ENCODE results near the gene NTNG2. TPM values are rescaled to one million over a fixed set of nuclear protein-coding genes. Genes with fewer than 3 reads are reported as not detected.

The NTNG2 gene
- total RNA-seq, 1 experiment from 2014 or later: not detected

- TF ChIP-seq CTCF (IDR thresholded peaks at IDR 0.05; ENCODE audit: unreplicated experiment): no peak
- Mint-ChIP-seq H3K27ac (ENCODE audit: low read depth, unreplicated experiment) (no peak overlapping the region), H3K27me3 (ENCODE audit: insufficient read depth, unreplicated experiment) (peaks cover 76% of the 10 kb centered on the region), H3K36me3 (ENCODE audit: insufficient read depth, unreplicated experiment) (peaks cover 8% of the 10 kb centered on the region), H3K4me3 (ENCODE audit: unreplicated experiment) (no peak overlapping the region), H3K4me1 (ENCODE audit: insufficient read depth, unreplicated experiment) (peaks cover 13% of the 10 kb centered on the region), H3K9me3 (ENCODE audit: unreplicated experiment) (no peaks in the 10 kb centered on the region)
- BruUV-seq (replicated peaks): no TSS peak
- CTCF ChIA-PET: interaction anchor here (0.5 to 1.2 kb wide), 4 partner anchors 16 to 189 kb away, joined by 3 read pairs; no protein-coding TSS in a partner anchor
- POLR2A ChIA-PET: no interaction called here
- DNase-seq (ENCODE audit: unreplicated experiment): no peak
- intact Hi-C loops (cut with micrococcal nuclease): no loop called here
Measured at GRCh38 chr9:132142924-132143323, 18.9 kb upstream of the NTNG2 start.

GRCh38 chr9:132143359-132143758, 18.5 kb upstream of the NTNG2 start:
- intact Hi-C loops (cut with micrococcal nuclease): no loop called here
- POLR2A ChIA-PET: no interaction called here
- H3K36me3 Mint-ChIP-seq (ENCODE audit: insufficient read depth, unreplicated experiment): peaks cover 8% of the 10 kb centered on the region
- no peak overlapping the region for H3K27ac Mint-ChIP-seq (ENCODE audit: low read depth, unreplicated experiment)
- peaks cover 13% of the 10 kb centered on the region for H3K4me1 Mint-ChIP-seq (ENCODE audit: insufficient read depth, unreplicated experiment)
- BruUV-seq (replicated peaks): no TSS peak
- H3K9me3 Mint-ChIP-seq (ENCODE audit: unreplicated experiment): no peaks in the 10 kb centered on the region
- peaks cover 76% of the 10 kb centered on the region for H3K27me3 Mint-ChIP-seq (ENCODE audit: insufficient read depth, unreplicated experiment)
- H3K4me3 Mint-ChIP-seq (ENCODE audit: unreplicated experiment): no peak overlapping the region
- no peak for DNase-seq (ENCODE audit: unreplicated experiment)
- CTCF ChIA-PET: interaction anchor here (0.5 to 1.2 kb wide), 4 partner anchors 15 to 190 kb away, joined by 3 read pairs; no protein-coding TSS in a partner anchor
- no peak for TF ChIP-seq CTCF (IDR thresholded peaks at IDR 0.05; ENCODE audit: unreplicated experiment)

- H3K27ac Mint-ChIP-seq (ENCODE audit: low read depth, unreplicated experiment): no peak overlapping the region
- peaks cover 77% of the 10 kb centered on the region for H3K27me3 Mint-ChIP-seq (ENCODE audit: insufficient read depth, unreplicated experiment)
- no peak overlapping the region for H3K4me3 Mint-ChIP-seq (ENCODE audit: unreplicated experiment)
- peaks cover 8% of the 10 kb centered on the region for H3K36me3 Mint-ChIP-seq (ENCODE audit: insufficient read depth, unreplicated experiment)
- BruUV-seq (replicated peaks): no TSS peak
- TF ChIP-seq CTCF (IDR thresholded peaks at IDR 0.05; ENCODE audit: unreplicated experiment): no peak
- ChIA-PET POLR2A (no interaction called here), CTCF (interaction anchor here (0.7 kb wide), 1 partner anchor 310 kb away, joined by 3 read pairs; no protein-coding TSS in a partner anchor)
- intact Hi-C loops (cut with micrococcal nuclease): no loop called here
- H3K4me1 Mint-ChIP-seq (ENCODE audit: insufficient read depth, unreplicated experiment): peaks cover 13% of the 10 kb centered on the region
- H3K9me3 Mint-ChIP-seq (ENCODE audit: unreplicated experiment): no peaks in the 10 kb centered on the region
- peak; percentile 47 for DNase-seq (ENCODE audit: unreplicated experiment)
Measured at GRCh38 chr9:132144708-132145365, 17.0 kb upstream of the NTNG2 start.

- H3K4me1 Mint-ChIP-seq (ENCODE audit: insufficient read depth, unreplicated experiment): peaks cover 13% of the 10 kb centered on the region
- peaks cover 7% of the 10 kb centered on the region for H3K36me3 Mint-ChIP-seq (ENCODE audit: insufficient read depth, unreplicated experiment)
- no peaks in the 10 kb centered on the region for H3K9me3 Mint-ChIP-seq (ENCODE audit: unreplicated experiment)
- BruUV-seq (replicated peaks): no TSS peak
- CTCF ChIA-PET: no interaction called here
- no peak overlapping the region for H3K27ac Mint-ChIP-seq (ENCODE audit: low read depth, unreplicated experiment)
- POLR2A ChIA-PET: interaction anchor here (0.6 kb wide), 1 partner anchor 397 kb away, joined by 3 read pairs; no protein-coding TSS in a partner anchor
- no peak for TF ChIP-seq CTCF (IDR thresholded peaks at IDR 0.05; ENCODE audit: unreplicated experiment)
- H3K27me3 Mint-ChIP-seq (ENCODE audit: insufficient read depth, unreplicated experiment): peaks cover 77% of the 10 kb centered on the region
- intact Hi-C loops (cut with micrococcal nuclease): no loop called here
- no peak overlapping the region for H3K4me3 Mint-ChIP-seq (ENCODE audit: unreplicated experiment)
- DNase-seq (ENCODE audit: unreplicated experiment): no peak
Measured at GRCh38 chr9:132146039-132146438, 15.8 kb upstream of the NTNG2 start.
